OCI-LY3 (cell line): ENCODE measurements around the gene ADCY6.

ENCODE experiments used
- EZH2phosphoT487 ChIP-seq: fragments of 200-600 bp; shearing (Covaris generic); IDR thresholded peaks from 2 replicates; pipeline ENCODE4 v1.6.1; 2018; ENCODE audit warnings: antibody characterized with exemption, mixed run types, low read depth
- TF ChIP-seq, protein P1 (sequence below): fragments of 200-600, 300-600 bp; sonication (generic); IDR thresholded peaks from 2 replicates; pipeline ENCODE4 v1.5.1; 2014; ENCODE audit warnings: antibody characterized with exemption, low read length, low read depth

DNA sequence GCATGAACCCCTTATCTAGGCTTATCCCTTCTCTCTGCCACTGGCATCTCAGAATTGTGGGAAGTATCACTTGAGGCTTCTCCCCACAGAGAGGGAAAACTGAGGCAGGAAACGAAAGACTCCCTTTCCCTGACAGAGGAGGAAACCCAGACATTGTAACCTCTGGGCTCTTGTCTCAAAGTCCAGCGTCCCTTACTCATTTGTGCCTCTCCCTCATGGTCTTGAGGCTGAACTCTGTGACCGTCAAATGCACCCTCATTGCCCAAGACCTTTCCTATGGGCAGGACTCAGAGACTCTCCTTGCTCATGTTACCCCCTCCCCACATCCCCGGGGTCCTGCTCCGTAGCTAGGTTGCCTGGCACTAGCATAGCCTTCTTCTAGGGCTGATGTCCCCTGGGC, 33.2 kb upstream of the ADCY6 start:
- TF ChIP-seq, protein P1, sequence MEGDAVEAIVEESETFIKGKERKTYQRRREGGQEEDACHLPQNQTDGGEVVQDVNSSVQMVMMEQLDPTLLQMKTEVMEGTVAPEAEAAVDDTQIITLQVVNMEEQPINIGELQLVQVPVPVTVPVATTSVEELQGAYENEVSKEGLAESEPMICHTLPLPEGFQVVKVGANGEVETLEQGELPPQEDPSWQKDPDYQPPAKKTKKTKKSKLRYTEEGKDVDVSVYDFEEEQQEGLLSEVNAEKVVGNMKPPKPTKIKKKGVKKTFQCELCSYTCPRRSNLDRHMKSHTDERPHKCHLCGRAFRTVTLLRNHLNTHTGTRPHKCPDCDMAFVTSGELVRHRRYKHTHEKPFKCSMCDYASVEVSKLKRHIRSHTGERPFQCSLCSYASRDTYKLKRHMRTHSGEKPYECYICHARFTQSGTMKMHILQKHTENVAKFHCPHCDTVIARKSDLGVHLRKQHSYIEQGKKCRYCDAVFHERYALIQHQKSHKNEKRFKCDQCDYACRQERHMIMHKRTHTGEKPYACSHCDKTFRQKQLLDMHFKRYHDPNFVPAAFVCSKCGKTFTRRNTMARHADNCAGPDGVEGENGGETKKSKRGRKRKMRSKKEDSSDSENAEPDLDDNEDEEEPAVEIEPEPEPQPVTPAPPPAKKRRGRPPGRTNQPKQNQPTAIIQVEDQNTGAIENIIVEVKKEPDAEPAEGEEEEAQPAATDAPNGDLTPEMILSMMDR: no peak
- no peak for TF ChIP-seq EZH2phosphoT487
